NCI-H187 (cell line): ENCODE data around the gene PPIH.
"Not testable (repeated sequence)": the region's sequence is repeated elsewhere in the genome, so short reads cannot be mapped to it uniquely, and the experiment has no call there.

ENCODE experiments used
- DNase-seq, 2 experiments: peaks; one replicate each; lab custom pipeline; 2025; lab: John Stamatoyannopoulos, UW

PPIH gene

GRCh38 chr1:42657981-42658876 is at the start of gene PPIH:
Gene PPIH (plus strand): TSS chr1:42658423. CDS start chr1:42658447, 24 bp downstream.
- peak; percentile 77 to 85 for DNase-seq

DNA sequence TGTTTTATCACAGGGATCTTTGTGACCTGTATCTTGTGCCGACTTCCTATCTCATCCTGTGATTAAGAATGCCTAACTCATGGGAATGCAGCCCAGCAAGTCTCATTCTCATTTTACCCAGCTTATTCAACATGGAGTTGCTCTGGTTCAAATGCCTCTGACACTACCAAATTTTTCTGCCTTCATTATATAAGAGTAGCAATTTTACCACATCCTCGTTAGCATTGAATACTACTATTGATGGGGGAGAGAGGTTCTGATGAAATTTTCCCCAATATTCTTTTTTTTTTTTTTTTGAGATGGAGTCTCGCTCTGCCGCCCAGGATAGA is 44.5 kb upstream of the PPIH start:
- no peak for DNase-seq

DNA sequence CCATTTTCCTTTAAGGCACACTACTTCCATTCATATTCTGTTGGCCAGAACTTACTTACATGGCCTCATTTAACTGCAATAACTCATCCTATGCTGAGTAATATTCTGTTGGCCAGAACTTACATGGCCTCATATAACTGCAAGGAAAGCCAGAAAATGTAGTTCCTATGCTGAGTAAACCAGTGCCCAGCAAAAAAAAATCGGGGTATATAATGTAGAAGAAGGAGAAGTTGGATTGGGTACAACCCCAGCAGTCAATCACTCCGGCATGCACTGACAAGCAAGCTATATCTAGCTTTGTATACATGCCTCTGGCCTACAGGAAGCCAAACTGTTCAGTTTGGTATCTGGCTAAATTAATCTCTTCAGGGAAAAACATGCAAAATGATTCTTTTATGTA is 39.4 kb upstream of the PPIH start:
- no peak for DNase-seq

DNA sequence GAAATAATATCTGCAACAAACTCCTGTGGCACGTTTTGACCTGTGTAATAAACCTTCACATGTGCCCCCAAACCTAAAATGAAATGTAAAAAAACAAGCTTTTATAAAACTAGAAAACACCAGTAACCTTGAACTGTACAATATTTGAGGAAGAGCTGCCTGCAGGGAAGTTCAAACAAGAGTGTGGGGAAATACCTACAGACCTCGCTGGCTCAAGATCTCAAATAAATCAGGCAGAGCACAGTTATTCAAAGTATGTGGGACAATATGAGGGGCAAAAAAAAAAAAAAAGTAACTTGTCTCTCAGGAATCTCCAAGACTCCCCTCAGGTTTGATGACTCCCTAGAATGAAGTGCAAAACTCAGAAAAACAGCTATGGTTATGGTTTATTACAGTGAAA is 37.9 kb upstream of the PPIH start:
- no peak for DNase-seq

DNA sequence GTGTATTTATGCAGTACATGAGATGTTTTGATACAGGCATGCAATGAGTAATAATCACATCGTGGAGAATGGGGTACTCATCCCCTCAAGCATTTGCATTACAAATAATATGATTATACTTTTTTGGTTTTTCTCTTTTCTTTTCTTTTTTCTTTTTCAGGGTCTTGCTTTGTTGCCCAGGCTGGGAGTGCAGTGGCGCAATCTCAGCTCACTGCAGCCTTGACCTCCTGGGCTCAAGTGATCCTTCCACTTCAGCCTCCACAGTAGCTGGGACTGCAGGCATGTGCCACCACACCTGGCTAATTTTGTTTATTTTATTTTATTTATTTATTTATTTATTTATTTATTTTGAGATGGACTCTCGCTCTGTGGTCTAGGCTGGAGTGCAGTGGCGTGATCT is 37.0 kb upstream of the PPIH start:
- not testable (repeated sequence) for DNase-seq

- DNase-seq: not testable (repeated sequence)
These were observed 31.0 kb upstream of the PPIH start for GRCh38 chr1:42627205-42627604.

GRCh38 chr1:42639116-42639515 is 19.1 kb upstream of the PPIH start:
- DNase-seq: no peak

DNA sequence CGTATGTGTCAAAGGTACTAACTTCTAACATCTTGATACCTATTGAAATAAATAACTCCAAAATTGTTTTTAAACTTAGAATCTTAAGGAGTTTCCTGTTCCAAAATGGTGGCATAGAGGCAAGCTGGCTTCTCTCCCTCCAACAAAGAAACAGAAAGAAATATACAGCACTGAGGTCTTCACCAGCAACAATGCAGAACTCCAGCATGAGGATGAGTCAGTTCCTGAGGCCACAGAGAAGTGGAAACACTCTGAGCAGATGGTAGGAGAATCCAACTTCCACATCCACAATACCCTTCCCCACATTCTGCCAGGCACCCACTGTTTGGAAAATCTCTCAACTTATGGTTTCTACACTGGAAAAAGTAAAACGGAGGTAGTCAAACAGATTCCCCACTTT is 12.2 kb upstream of the PPIH start:
- DNase-seq: no peak

GRCh38 chr1:42657201-42657600 is 1.0 kb upstream of the PPIH start:
- no peak for DNase-seq

GRCh38 chr1:42658877-42659337 is 684 bp downstream of the PPIH start:
- no peak for DNase-seq

DNA sequence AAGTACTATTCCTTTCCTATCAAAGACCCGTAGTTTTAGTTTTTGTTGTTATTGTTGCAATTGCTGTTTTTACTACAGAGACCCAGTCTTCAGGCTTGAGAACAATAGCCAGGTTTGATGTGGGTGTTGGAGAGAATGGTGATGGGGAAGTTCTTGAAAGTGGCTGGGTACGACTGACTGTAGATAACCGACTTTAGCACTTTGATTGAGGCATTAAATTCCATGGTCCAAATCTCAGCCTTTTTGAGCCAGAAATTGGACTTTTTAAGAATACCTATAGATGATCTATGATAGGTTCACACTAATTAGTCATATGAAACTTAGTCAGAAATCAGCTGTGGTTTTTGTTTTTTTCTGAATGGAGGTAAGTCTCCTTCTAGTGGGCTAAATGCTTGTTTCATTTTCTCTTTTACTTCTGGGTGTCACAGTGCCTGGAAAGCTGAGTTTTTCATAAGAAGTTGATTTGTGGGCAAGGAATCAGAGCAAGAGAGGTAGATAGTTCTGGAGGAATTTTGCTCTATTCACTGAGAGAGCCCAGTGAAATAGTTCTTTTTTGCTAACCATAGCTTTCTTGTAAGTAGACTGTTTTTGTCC is 2.8 kb downstream of the PPIH start:
- DNase-seq: no peak

GRCh38 chr1:42669936-42670335 is 11.7 kb downstream of the PPIH start:
- no peak for DNase-seq

DNA sequence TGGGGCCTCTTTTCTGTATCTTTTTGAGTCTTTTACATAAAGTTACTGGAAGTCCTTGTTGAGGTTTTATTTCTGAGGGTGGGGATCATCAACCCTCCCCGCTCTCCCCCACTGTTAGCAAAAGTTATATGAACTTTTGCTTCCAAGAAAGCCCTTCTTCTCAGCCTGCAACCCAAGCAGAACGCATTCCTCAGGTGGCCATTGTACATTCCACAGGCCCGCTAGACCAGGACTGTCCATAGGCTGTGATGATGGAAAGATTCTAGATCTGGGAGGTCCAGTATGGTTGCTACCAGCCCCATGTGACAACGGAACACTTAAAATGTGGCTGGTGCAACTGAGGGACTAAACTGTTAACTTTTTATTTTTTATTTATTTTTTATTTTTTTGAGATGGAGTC is 12.2 kb downstream of the PPIH start:
- no peak for DNase-seq

DNA sequence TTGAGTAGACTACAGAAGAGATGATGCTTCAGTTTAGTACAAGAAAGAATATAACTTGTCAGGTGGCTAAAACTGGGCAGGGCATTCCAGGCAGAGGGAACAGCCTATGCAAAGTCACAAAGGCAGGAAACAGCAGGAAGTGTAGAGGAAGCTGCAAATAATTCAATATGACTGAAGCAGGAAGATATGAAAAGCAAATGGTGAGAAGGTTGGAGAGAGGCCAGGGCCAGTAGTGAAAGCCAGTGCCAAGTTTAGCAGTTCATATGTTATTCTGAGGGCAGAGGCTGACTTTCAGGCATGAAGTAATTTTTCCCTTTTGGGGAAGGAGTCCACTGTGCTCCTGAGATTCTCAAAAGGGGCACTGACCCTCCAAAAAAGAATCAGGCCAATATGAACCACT is 16.0 kb downstream of the PPIH start:
- no peak for DNase-seq

- DNase-seq: no peak
These were observed 16.5 kb downstream of the PPIH start for GRCh38 chr1:42674682-42675081.

- no peak for DNase-seq
These were observed 17.2 kb downstream of the PPIH start for GRCh38 chr1:42675467-42675866.

DNA sequence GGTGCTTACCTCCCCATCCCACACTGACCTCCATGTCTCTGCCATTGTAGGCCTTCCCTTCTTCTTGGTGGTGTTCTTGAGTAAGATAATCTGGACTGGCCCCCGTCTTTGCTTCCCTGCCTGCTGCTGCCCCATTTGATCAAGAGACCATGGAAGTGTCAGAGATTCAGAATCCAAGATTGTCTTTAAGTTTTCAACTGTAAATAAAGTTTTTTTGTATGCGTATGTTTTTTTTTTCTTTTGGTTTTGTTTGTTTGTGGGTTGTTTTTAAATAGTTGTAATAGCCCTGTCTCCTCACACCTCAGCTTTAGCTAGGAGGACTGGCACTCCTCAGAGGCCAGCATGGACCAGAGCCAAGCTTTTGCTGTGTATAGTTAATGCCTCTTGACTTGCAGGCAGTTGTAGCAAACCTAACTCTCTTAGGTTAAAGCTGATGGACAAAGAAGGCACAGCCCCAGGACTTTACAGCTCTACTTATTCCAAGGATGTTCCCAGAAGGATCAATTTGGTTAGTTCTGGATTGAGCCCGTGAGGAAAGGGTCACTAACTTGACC is 18.4 kb downstream of the PPIH start:
- DNase-seq: no peak

GRCh38 chr1:42679364-42679983 is 21.3 kb downstream of the PPIH start:
- no peak for DNase-seq

- DNase-seq: no peak
These were observed 21.8 kb downstream of the PPIH start for GRCh38 chr1:42680055-42680454.

- peak in 1 of 2 experiments; percentile 28 for DNase-seq
These were observed 22.9 kb downstream of the PPIH start for GRCh38 chr1:42680921-42681683.

- DNase-seq: peak; percentile 92 to 97
These were observed 23.7 kb downstream of the PPIH start, which contains the start of gene YBX1 for GRCh38 chr1:42681741-42682483. Gene YBX1 (plus strand): TSS chr1:42682418. CDS start chr1:42682566, 148 bp downstream.
